Stimulated activated naive CD8-positive, alpha-beta T cell treated with anti-CD3 and anti-CD28 coated beads, Interleukin-15, Interleukin-2, amounts not matched to agents 100 ng/mL and 50 ng/mL, for 24 hours (primary cell): ENCODE data around the gene NUTM2E.
A peak's percentile ranks its signal among the peaks of the same experiment; 100 is the strongest.
"Not testable (repeated sequence)": the region's sequence is repeated elsewhere in the genome, so short reads cannot be mapped to it uniquely, and the experiment has no call there.

Experiments
- H3K27ac Mint-ChIP-seq: one replicate; pipeline ENCODE4 v1.8.0; 2021; ENCODE audit warnings: mild to moderate bottlenecking, mixed read lengths
- H3K27me3 Mint-ChIP-seq: one replicate; pipeline ENCODE4 v1.8.0; 2021; ENCODE audit warnings: mixed read lengths
- H3K36me3 Mint-ChIP-seq: one replicate; pipeline ENCODE4 v1.8.0; 2021; ENCODE audit warnings: low read depth, mixed read lengths
- H3K4me1 Mint-ChIP-seq: one replicate; pipeline ENCODE4 v1.8.0; 2021; ENCODE audit warnings: low read depth, mixed read lengths
- H3K4me3 Mint-ChIP-seq: one replicate; pipeline ENCODE4 v1.8.0; 2021; ENCODE audit warnings: mild to moderate bottlenecking, mixed read lengths
- H3K9me3 Mint-ChIP-seq: one replicate; pipeline ENCODE4 v1.8.0; 2021; ENCODE audit warnings: mixed read lengths

Gene NUTM2E

GRCh38 chr10:79833833-79834232 lies 7.3 kb downstream of the NUTM2E start:
- not testable (repeated sequence) for H3K27ac Mint-ChIP-seq, H3K4me3 Mint-ChIP-seq, H3K9me3 Mint-ChIP-seq, H3K27me3 Mint-ChIP-seq, H3K4me1 Mint-ChIP-seq
- peaks cover 15% of the 10 kb centered on the region for H3K36me3 Mint-ChIP-seq

- not testable (repeated sequence) for H3K27me3 Mint-ChIP-seq, H3K4me1 Mint-ChIP-seq, H3K4me3 Mint-ChIP-seq, H3K9me3 Mint-ChIP-seq, H3K27ac Mint-ChIP-seq
- H3K36me3 Mint-ChIP-seq, result peaks cover 12% of the 10 kb centered on the region
These were observed 9.4 kb downstream of the NUTM2E start for GRCh38 chr10:79835891-79836290.

- H3K27ac Mint-ChIP-seq, H3K27me3 Mint-ChIP-seq, H3K4me3 Mint-ChIP-seq, H3K4me1 Mint-ChIP-seq, H3K9me3 Mint-ChIP-seq: not testable (repeated sequence)
- H3K36me3 Mint-ChIP-seq, result peaks cover 10% of the 10 kb centered on the region
These were observed 10.4 kb downstream of the NUTM2E start for GRCh38 chr10:79836891-79837290.

- H3K27ac Mint-ChIP-seq, H3K36me3 Mint-ChIP-seq, H3K9me3 Mint-ChIP-seq, H3K4me3 Mint-ChIP-seq, H3K27me3 Mint-ChIP-seq, H3K4me1 Mint-ChIP-seq: not testable (repeated sequence)
These were observed 11.9 kb downstream of the NUTM2E start for GRCh38 chr10:79838441-79838840.

- not testable (repeated sequence) for H3K36me3 Mint-ChIP-seq, H3K4me3 Mint-ChIP-seq, H3K9me3 Mint-ChIP-seq, H3K4me1 Mint-ChIP-seq, H3K27ac Mint-ChIP-seq, H3K27me3 Mint-ChIP-seq
These were observed 26.8 kb downstream of the NUTM2E start for GRCh38 chr10:79853191-79853854.

DNA sequence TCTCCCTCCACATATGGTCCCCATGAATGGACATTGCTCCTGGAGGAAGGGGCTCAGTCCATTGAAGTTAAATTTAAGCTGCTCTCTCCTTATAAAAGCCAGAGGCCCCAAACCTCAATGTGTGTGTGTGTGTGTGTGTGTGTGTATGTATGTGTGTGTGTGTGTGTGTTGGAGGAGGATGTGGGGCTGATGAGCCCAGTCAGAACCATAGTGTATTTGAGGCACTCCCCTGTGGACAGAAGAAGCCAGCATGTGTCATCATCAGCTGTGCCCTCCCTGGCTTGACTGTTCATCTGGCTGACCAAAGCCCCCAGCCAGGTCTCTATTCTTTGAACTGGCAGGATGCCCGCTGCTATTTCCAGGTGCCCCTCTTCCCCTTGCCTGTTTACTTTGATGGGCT lies 35.7 kb downstream of the NUTM2E start:
- not testable (repeated sequence) for H3K4me1 Mint-ChIP-seq, H3K27ac Mint-ChIP-seq, H3K9me3 Mint-ChIP-seq, H3K36me3 Mint-ChIP-seq, H3K27me3 Mint-ChIP-seq, H3K4me3 Mint-ChIP-seq

- not testable (repeated sequence) for H3K27me3 Mint-ChIP-seq, H3K9me3 Mint-ChIP-seq, H3K36me3 Mint-ChIP-seq, H3K4me1 Mint-ChIP-seq, H3K4me3 Mint-ChIP-seq, H3K27ac Mint-ChIP-seq
These were observed 36.3 kb downstream of the NUTM2E start for GRCh38 chr10:79862803-79863202.

DNA sequence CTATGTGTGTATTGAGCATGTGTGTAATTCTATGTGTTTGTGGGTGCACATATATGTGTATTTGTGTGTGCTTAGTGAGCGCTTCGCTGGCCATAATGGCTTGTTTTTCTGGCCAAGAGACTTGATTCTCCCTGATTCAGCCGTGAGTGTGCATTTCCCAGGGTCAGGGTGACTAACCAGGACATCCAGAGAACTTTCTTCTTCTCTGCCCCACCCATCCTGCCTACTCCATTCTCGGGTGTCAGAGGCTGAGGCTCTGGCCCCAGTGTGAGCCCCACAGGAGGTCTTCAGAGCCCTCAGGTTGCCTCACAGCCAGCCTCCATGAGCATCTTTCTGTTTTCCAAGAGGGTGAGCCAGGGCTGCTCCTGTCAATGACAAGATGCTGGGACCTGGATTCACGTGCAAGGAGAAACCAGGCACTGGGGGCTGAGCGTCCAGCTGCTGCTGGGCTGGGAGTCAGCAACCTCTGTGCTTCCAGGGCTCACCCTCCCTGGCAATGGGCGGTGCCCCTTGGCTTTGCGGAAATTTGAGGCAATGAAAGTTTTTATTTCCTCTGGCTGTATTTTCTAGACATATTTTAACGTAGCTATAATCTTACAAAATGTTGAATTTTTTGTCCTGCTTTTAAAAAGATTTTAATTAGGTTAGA lies 40.5 kb downstream of the NUTM2E start:
- H3K27me3 Mint-ChIP-seq, H3K4me3 Mint-ChIP-seq, H3K9me3 Mint-ChIP-seq, H3K27ac Mint-ChIP-seq, H3K36me3 Mint-ChIP-seq, H3K4me1 Mint-ChIP-seq: not testable (repeated sequence)

DNA sequence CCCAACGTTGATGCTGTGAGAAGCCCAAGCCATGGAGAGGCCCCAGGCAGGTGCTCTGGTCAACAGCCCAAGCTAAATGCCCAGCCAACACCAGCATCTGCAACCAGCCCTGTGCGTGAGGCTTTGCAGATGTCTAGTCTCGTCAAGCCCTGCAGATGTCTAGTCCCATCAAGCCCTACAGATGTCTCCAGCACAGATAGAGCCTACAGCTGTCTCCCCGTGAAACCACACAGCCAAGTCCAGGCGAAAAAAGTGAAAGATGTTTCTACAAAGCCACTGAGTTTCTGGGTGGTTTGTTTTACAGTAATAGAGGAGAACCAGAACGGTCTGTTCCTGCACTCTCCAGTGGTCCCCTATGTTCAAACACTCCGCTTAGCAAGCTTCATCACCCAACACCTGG lies 41.5 kb downstream of the NUTM2E start:
- not testable (repeated sequence) for H3K27me3 Mint-ChIP-seq, H3K4me1 Mint-ChIP-seq, H3K4me3 Mint-ChIP-seq, H3K36me3 Mint-ChIP-seq, H3K27ac Mint-ChIP-seq, H3K9me3 Mint-ChIP-seq

DNA sequence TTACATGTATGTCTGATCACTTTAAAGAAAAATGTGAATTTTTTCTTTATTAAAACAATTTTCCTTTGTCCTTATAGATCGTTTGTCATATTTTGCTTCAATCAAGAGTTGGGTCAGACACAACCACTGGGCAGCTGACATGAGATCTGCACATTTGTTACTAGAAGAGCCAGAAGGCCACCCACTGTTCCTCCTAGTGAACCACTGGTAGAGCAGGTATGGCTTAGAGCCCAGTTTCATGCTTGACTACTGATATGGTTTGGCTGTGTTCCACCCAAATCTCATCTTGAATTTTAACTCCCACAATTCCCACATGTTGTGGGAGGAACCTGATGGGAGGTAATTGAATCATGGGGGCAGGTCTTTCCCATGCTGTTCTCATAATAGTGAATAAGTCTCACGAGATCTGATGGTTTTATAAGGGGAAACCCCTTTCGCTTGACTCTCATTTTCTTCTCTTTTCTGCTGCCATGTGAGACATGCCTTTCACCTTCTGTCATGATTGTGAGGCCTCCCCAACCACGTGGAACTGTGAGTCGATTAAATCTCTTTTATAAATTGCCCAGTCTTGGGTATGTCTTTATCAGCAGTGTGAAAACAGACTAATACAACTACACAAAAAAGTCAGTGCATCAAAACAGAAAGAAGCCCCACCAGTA lies 43.0 kb downstream of the NUTM2E start:
- H3K4me1 Mint-ChIP-seq, H3K9me3 Mint-ChIP-seq, H3K4me3 Mint-ChIP-seq, H3K27me3 Mint-ChIP-seq, H3K36me3 Mint-ChIP-seq: not testable (repeated sequence)
- H3K27ac Mint-ChIP-seq, result peak overlapping the region; percentile 45

DNA sequence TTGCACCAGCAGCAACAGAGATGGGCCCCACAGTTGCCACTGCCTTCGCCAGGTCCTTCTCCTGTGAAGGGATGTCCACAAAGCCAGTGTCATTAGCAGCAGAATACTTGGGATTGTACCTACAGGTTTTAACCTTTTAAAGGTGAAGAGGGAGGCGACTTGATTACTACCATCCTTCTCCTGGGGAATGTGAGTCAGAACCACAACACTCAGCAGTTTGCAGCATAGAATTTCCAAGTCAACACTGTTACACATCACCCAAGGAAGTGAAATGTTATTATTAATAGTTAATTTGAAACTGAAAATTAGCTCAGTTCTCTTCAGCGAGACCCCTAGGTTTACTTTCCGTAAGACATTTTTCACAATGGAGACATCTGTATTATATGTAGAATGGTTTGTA lies 45.2 kb downstream of the NUTM2E start:
- not testable (repeated sequence) for H3K4me3 Mint-ChIP-seq, H3K27me3 Mint-ChIP-seq

More for the DNA sequence above, 45.2 kb downstream of the NUTM2E start:
- H3K9me3 Mint-ChIP-seq, H3K36me3 Mint-ChIP-seq, H3K27ac Mint-ChIP-seq, H3K4me1 Mint-ChIP-seq: not testable (repeated sequence)
